Measurements from ENCODE around the gene PCDH9. TPM values are rescaled to one million over a fixed set of nuclear protein-coding genes. Genes with fewer than 3 reads are reported as not detected.

PCDH9 gene
- polyA plus RNA-seq, 3 donors = 0.03 TPM; not detected in 1

- Histone ChIP-seq H3K4me1 (ENCODE audit: control insufficient read depth in 1 of 2, insufficient read depth in 2 of 2, low read length in 2 of 2) (no peaks in the 10 kb centered on the region), H3K9ac (ENCODE audit: insufficient read depth, low read length, poor library complexity, severe bottlenecking) (no peak overlapping the region), H3K27me3 (ENCODE audit: control insufficient read depth in 2 of 2, insufficient read depth in 2 of 2, low read length in 2 of 2) (no peaks in the 10 kb centered on the region), H3K4me2 (replicated peaks; ENCODE audit: extremely low read depth, low read length, poor library complexity, severe bottlenecking) (no peak overlapping the region), H3K9me3 (replicated peaks in 1 of 2; ENCODE audit: control insufficient read depth in 1 of 2, insufficient read depth in 1 of 2, low read length in 2 of 2) (peaks cover 0 to 5% of the 10 kb centered on the region in 2 donors), H2AFZ (ENCODE audit: insufficient read depth, low read depth, low read length, poor library complexity, severe bottlenecking) (no peak overlapping the region), H3K79me2 (ENCODE audit: insufficient read depth, low read length) (no peaks in the 10 kb centered on the region), H3K4me3 (replicated peaks in 1 of 3; ENCODE audit: low read depth in 2 of 3, low read length in 3 of 3) (no peak overlapping the region), H3K36me3 (replicated peaks in 1 of 2; ENCODE audit: control insufficient read depth in 1 of 2, insufficient read depth in 2 of 2, low read length in 2 of 2) (no peaks in the 10 kb centered on the region), H4K20me1 (ENCODE audit: insufficient read depth, low read length) (no peaks in the 10 kb centered on the region), H3K27ac (ENCODE audit: low read depth in 1 of 2, low read length in 2 of 2) (no peak overlapping the region)
- no CpG with 5 or more reads among the region's 2 CpGs for WGBS (ENCODE audit: insufficient coverage)
- no peak for TF ChIP-seq CTCF (IDR thresholded peaks at IDR 0.05)
- no peak overlapping the region for H3K4me3 Mint-ChIP-seq
- H3K27me3 Mint-ChIP-seq (ENCODE audit: low read depth in 3 of 3) = no peaks in the 10 kb centered on the region
- H3K27ac Mint-ChIP-seq = no peak overlapping the region
- H3K4me1 Mint-ChIP-seq = no peaks in the 10 kb centered on the region
- intact Hi-C loops (cut with micrococcal nuclease) = loop anchor here in 1 of 2 donors (10.0 kb wide), 1 partner anchor 126 kb away; no protein-coding TSS in a partner anchor
- peaks cover 0 to 8% (median 5%) of the 10 kb centered on the region in 7 donors for H3K9me3 Mint-ChIP-seq
- H3K36me3 Mint-ChIP-seq = no peaks in the 10 kb centered on the region
- no peak for DNase-seq
These were observed 651.8 kb downstream of the PCDH9 start for GRCh38 chr13:66578305-66578704.

GRCh38 chr13:66577358-66577757, 652.8 kb downstream of the PCDH9 start:
- no peak for TF ChIP-seq CTCF (IDR thresholded peaks at IDR 0.05)
- Mint-ChIP-seq H3K9me3 (peaks cover 0 to 8% (median 5%) of the 10 kb centered on the region in 7 donors), H3K4me1 (no peaks in the 10 kb centered on the region), H3K36me3 (no peaks in the 10 kb centered on the region), H3K4me3 (no peak overlapping the region), H3K27ac (no peak overlapping the region), H3K27me3 (ENCODE audit: low read depth in 3 of 3) (no peaks in the 10 kb centered on the region)
- no peaks in the 10 kb centered on the region for H3K27me3 ChIP-seq (ENCODE audit: control insufficient read depth in 2 of 2, insufficient read depth in 2 of 2, low read length in 2 of 2)
- H3K4me1 ChIP-seq (ENCODE audit: control insufficient read depth in 1 of 2, insufficient read depth in 2 of 2, low read length in 2 of 2) = no peaks in the 10 kb centered on the region
- H3K27ac ChIP-seq (ENCODE audit: low read depth in 1 of 2, low read length in 2 of 2) = no peak overlapping the region
- no peak overlapping the region for H3K4me3 ChIP-seq (replicated peaks in 1 of 3; ENCODE audit: low read depth in 2 of 3, low read length in 3 of 3)
- no peak overlapping the region for H3K4me2 ChIP-seq (replicated peaks; ENCODE audit: extremely low read depth, low read length, poor library complexity, severe bottlenecking)
- WGBS (ENCODE audit: insufficient coverage) = no CpG with 5 or more reads among the region's 2 CpGs
- H3K9me3 ChIP-seq (replicated peaks in 1 of 2; ENCODE audit: control insufficient read depth in 1 of 2, insufficient read depth in 1 of 2, low read length in 2 of 2) = peaks cover 0 to 2% of the 10 kb centered on the region in 2 donors
- DNase-seq = no peak
- no peaks in the 10 kb centered on the region for H3K79me2 ChIP-seq (ENCODE audit: insufficient read depth, low read length)
- no peak overlapping the region for H3K9ac ChIP-seq (ENCODE audit: insufficient read depth, low read length, poor library complexity, severe bottlenecking)
- no peak overlapping the region for H2AFZ ChIP-seq (ENCODE audit: insufficient read depth, low read depth, low read length, poor library complexity, severe bottlenecking)
- intact Hi-C loops (cut with micrococcal nuclease) = loop anchor here in 1 of 2 donors (10.0 kb wide), 1 partner anchor 127 kb away; no protein-coding TSS in a partner anchor
- H3K36me3 ChIP-seq (replicated peaks in 1 of 2; ENCODE audit: control insufficient read depth in 1 of 2, insufficient read depth in 2 of 2, low read length in 2 of 2) = no peaks in the 10 kb centered on the region
- H4K20me1 ChIP-seq (ENCODE audit: insufficient read depth, low read length) = no peaks in the 10 kb centered on the region
